ACC112 (cell line): Measurements from ENCODE around the gene PTPRQ.
"Not testable (repeated sequence)": the region's sequence is repeated elsewhere in the genome, so short reads cannot be mapped to it uniquely, and the experiment has no call there.

Source experiments
- H2AFZ ChIP-seq: fragments of 200-600 bp; sonication (generic); one replicate; pipeline ENCODE4 v1.6.0; 2017; ENCODE audit warnings: antibody characterized with exemption, low read length; ENCODE audit not compliant: unreplicated experiment
- H3K27ac ChIP-seq: fragments of 200-600 bp; sonication (generic); 2 replicates; pipeline ENCODE4 v1.5.1; 2014; ENCODE audit warnings: low read depth, mild to moderate bottlenecking, antibody characterized with exemption, low read length, moderate library complexity
- H3K27me3 ChIP-seq: fragments of 200-600 bp; sonication (generic); 2 replicates; pipeline ENCODE4 v1.6.1; 2014; ENCODE audit warnings: mild to moderate bottlenecking, antibody characterized with exemption, low read length, moderate library complexity, mixed read lengths; ENCODE audit not compliant: insufficient read depth
- H3K36me3 ChIP-seq: fragments of 200-600 bp; sonication (generic); 2 replicates; pipeline ENCODE4 v1.6.1; 2016; ENCODE audit warnings: mild to moderate bottlenecking, antibody characterized with exemption, low read length, moderate library complexity, mixed read lengths; ENCODE audit not compliant: insufficient read depth
- H3K4me1 ChIP-seq: fragments of 200-600 bp; sonication (generic); one replicate; pipeline ENCODE4 v1.6.1; 2016; ENCODE audit warnings: low read length, mixed read lengths; ENCODE audit not compliant: insufficient read depth, unreplicated experiment, control insufficient read depth
- H3K4me3 ChIP-seq: fragments of 200-600 bp; sonication (generic); 2 replicates; pipeline ENCODE4 v1.5.1; 2014; ENCODE audit warnings: mild to moderate bottlenecking, low read depth, low read length
- H3K79me2 ChIP-seq: fragments of 200-600 bp; sonication (generic); one replicate; pipeline ENCODE4 v1.6.0; 2016; ENCODE audit warnings: low read length; ENCODE audit not compliant: control insufficient read depth, unreplicated experiment, insufficient read depth

Gene PTPRQ

DNA sequence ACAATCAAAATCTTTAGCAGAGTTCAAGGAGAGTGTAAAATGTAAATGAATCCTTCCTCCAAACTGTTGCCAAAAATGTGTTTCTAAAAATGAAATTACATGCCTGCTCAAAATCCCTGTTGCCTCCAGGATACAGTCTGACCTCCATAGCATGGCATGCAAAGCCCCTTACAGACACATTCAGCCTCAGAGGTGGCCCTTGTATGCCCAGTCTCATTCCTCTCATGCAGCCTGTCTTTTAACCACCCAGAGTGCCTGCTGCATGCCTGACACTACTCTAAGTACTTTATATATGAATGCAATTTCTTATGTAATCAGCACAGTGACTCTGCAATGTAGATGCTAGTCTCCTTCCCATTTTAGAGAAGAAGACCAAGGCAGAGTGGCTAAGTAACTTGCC is 24.4 kb upstream of the PTPRQ start:
- peak overlapping the region; percentile 33 for H2AFZ ChIP-seq
- H3K79me2 ChIP-seq: no peaks in the 10 kb centered on the region
- no peak overlapping the region for H3K4me3 ChIP-seq
- H3K27me3 ChIP-seq: no peaks in the 10 kb centered on the region
- peaks cover 5% of the 10 kb centered on the region for H3K4me1 ChIP-seq
- H3K36me3 ChIP-seq: no peaks in the 10 kb centered on the region
- H3K27ac ChIP-seq: no peak overlapping the region

DNA sequence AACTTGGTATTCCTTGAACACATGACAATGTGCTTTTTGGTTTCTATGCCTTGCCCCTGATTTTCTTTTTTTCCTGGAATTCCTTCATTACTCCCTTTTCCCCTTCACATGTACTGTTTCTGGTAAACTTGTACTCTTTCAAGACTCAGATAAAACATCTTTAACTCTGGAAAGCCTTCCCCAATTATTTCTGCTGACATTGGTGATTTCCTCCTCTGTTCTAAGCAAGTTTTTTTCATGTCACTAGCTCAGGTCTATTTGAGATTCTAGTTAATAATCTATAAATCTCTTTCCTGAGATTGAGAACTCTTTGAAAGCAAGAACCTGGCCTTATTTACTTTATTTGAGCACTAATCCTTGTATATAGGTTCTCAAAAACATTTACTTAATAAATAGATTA is 24.0 kb upstream of the PTPRQ start:
- H3K4me1 ChIP-seq: peaks cover 5% of the 10 kb centered on the region
- no peaks in the 10 kb centered on the region for H3K79me2 ChIP-seq
- H3K27me3 ChIP-seq: no peaks in the 10 kb centered on the region
- peak overlapping the region; percentile 33 for H2AFZ ChIP-seq
- H3K36me3 ChIP-seq: no peaks in the 10 kb centered on the region
- H3K27ac ChIP-seq: no peak overlapping the region
- no peak overlapping the region for H3K4me3 ChIP-seq

DNA sequence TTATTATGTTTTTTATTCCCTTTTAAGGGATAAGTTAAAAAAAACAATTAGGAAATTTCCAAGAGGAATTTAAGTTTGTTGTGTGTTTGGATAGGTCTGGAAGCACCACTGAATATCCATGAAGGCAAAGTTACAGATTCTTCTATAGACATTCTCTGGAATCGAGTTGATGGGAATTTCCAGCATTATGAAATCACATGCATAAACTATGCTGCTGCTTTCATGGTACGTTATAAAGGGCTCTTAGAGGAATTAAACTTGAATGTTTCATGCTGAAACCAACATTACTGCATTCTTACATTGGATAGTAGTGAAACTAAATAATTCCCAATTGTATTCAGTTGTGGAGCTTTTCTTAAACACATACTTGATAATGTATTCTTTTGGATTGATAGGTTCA is 21.5 kb upstream of the PTPRQ start:
- H3K27me3 ChIP-seq: no peaks in the 10 kb centered on the region
- H3K79me2 ChIP-seq: no peaks in the 10 kb centered on the region
- no peak overlapping the region for H3K4me3 ChIP-seq
- H3K4me1 ChIP-seq: peaks cover 5% of the 10 kb centered on the region
- no peaks in the 10 kb centered on the region for H3K36me3 ChIP-seq
- no peak overlapping the region for H3K27ac ChIP-seq
- H2AFZ ChIP-seq: peak overlapping the region; percentile 49

DNA sequence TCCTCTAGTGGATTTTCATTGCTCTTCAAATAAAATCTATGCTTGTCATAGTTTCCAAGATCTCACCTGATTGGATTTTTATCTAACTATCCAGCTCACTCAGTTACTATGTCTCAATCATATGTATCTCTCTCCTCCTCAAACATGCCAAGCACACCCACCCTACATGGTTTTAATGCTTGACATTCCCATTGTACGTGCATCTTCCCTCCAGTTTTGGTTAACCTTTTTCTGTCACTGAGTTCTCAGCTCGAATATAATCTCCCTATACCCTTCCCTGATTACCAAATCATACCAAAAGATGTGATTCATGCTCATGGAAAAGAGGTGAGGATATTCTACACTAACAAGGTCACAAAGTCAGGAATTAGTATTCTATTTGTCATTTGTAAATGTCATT is 12.0 kb upstream of the PTPRQ start:
- Histone ChIP-seq H3K79me2 (no peaks in the 10 kb centered on the region), H3K4me1 (peaks cover 3% of the 10 kb centered on the region), H3K27me3 (no peaks in the 10 kb centered on the region), H2AFZ (no peak overlapping the region), H3K36me3 (no peaks in the 10 kb centered on the region), H3K4me3 (no peak overlapping the region), H3K27ac (no peak overlapping the region)

DNA sequence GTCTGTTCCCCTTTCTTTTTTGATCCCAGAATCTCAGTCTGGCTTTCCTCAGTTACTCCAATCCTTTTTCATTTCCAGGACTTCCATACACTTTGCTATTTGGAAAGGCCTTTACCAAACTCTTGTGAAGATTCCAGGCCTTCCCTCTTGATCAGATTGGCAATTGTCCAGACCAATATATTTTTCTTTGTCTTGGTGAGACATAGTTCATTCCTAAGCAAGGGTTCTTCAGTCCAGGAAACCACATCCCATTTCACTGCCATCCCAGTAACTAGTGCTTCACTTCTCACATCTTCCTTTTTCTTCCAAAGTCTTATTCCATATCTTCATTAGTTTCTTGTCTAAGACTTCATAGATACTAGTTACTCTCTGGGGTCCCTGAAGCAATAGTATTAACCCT is 2.1 kb upstream of the PTPRQ start:
- Histone ChIP-seq H3K4me3 (no peak overlapping the region), H2AFZ (no peak overlapping the region)

DNA sequence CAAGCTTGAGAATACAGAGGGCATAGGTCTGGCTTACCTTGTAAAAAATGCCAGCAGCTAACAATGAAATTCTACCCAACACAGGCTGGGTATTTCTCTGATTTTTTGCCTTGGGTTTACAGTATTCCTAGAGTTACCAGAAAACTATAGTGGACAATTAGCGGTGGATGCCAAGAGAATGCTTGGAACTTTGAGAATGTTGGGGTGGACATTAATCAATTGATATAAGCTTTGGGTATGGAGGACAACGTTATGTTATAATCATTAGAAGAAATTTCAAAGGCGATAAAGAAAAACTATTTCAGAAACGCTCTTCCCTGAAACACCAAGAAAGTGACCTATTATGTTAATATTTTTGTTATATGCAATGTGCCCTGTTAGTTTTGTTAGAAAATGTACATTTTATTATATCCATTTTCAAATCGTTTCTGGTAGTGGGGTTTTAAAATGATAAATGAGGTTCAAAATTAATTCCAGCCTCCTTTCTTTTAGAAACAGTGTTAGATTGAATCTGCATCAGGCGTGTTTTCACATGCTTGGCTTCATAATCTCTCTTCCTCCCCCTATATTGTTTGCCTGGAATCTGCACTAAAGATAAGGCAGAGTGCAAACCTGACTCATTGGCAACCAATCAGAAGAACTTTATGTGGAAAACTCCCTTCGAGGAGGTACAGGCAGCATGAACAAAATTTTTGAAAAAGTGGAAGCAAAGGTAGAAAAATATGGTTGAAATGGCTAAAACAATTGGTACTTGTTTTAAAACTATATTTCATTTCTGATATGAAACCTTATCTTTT is 1.4 kb upstream of the PTPRQ start:
- Histone ChIP-seq H3K4me3 (no peak overlapping the region), H3K79me2 (no peaks in the 10 kb centered on the region), H3K27ac (no peak overlapping the region), H3K36me3 (no peaks in the 10 kb centered on the region), H3K4me1 (peaks cover 23% of the 10 kb centered on the region), H3K27me3 (no peaks in the 10 kb centered on the region), H2AFZ (no peak overlapping the region)

More for the DNA sequence above, 2.1 kb upstream of the PTPRQ start:
- H3K4me1 ChIP-seq: peaks cover 23% of the 10 kb centered on the region
- no peak overlapping the region for H3K27ac ChIP-seq
- H3K79me2 ChIP-seq: no peaks in the 10 kb centered on the region
- H3K36me3 ChIP-seq: no peaks in the 10 kb centered on the region
- H3K27me3 ChIP-seq: no peaks in the 10 kb centered on the region

DNA sequence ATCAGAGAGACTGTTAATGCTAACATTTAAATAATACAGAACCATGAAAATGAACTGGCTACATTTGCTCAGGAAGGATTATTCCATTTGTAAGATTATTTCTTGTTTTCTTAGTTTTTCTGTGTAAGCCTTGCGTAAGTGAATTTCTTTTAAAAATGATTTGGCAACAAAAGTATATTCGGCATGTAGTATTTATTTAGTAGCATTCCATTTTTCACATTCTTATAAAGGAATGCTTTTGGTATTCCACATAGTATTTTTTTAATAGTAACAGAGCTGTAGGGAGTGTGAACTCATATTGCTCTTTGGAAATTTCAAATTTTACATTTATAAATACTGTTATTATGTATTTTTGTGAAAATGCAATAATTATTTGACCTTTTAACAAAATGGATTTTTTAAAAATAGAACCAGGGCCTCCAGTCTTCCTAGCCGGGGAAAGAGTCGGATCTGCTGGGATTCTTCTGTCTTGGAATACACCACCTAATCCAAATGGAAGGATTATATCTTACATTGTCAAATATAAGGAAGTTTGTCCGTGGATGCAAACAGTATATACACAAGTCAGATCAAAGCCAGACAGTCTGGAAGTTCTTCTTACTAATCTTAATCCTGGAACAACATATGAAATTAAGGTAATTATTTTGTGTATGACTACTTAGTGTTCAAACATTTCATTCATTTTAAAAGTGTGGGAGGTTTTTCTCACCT is 1.2 kb downstream of the PTPRQ start:
- no peak overlapping the region for H3K27ac ChIP-seq
- peaks cover 23% of the 10 kb centered on the region for H3K4me1 ChIP-seq
- no peaks in the 10 kb centered on the region for H3K27me3 ChIP-seq
- H2AFZ ChIP-seq: peak overlapping the region; percentile 31
- H3K36me3 ChIP-seq: no peaks in the 10 kb centered on the region
- peak overlapping the region; percentile 27 for H3K4me3 ChIP-seq
- no peaks in the 10 kb centered on the region for H3K79me2 ChIP-seq

DNA sequence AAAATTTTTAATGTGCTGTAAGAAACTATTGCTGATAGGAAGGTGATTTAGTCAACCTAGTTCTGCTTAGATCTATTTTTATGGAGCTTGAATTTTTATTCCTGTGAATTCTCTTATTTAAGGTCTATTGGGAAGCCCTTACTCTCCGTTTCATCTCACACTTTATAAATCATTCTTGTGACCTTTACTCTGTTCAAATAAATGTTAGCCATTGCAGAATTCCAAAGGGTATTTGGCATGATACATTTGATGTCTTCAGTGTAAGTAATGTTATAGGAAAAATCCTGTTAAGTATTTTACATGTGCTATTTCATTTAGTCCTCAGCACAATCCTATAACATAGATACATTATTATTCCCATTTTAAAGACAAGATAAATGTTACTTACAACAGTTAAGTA is 12.5 kb downstream of the PTPRQ start:
- no peaks in the 10 kb centered on the region for H3K79me2 ChIP-seq
- no peak overlapping the region for H2AFZ ChIP-seq
- no peaks in the 10 kb centered on the region for H3K36me3 ChIP-seq
- H3K27ac ChIP-seq: no peak overlapping the region
- no peaks in the 10 kb centered on the region for H3K4me1 ChIP-seq
- no peak overlapping the region for H3K4me3 ChIP-seq
- no peaks in the 10 kb centered on the region for H3K27me3 ChIP-seq

DNA sequence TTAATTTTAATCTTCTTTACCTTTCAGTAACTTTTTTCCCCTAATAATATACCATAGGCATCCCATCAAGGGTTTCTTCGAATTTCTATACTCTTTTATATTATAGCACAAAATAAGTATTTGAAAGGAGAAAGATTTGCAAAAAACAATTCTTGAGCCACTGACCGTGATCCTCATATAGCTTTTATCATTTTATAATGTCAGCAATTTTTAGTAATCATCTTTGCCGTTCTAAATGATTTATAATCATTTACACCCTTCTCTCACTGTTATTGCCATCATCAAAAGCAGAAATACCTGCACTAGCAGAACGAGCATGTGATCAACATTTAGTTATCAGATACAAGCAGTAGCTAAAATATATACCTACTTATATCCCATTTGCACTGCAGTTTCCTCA is 16.9 kb downstream of the PTPRQ start:
- Histone ChIP-seq H3K4me3 (no peak overlapping the region), H3K79me2 (no peaks in the 10 kb centered on the region), H3K4me1 (no peaks in the 10 kb centered on the region), H3K27me3 (no peaks in the 10 kb centered on the region), H3K36me3 (no peaks in the 10 kb centered on the region), H2AFZ (no peak overlapping the region), H3K27ac (no peak overlapping the region)

DNA sequence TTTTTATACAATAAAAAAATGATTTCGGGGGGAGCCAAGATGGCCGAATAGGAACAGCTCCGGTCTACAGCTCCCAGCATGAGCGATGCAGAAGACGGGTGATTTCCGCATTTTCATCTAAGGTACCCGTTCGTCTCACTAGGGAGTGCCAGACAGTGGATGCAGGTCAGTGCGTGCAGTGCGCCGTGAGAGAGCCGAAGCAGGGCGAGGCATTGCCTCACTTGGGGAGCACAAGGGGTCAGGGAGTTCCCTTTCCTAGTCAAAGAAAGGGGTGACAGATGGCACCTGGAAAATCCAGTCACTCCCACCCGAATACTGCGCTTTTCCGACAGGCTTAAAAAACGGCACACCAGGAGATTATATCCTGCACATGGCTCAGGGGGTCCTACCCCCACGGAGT is 17.8 kb downstream of the PTPRQ start:
- H3K36me3 ChIP-seq, H3K79me2 ChIP-seq, H3K4me3 ChIP-seq, H2AFZ ChIP-seq, H3K27me3 ChIP-seq, H3K4me1 ChIP-seq, H3K27ac ChIP-seq: not testable (repeated sequence)

DNA sequence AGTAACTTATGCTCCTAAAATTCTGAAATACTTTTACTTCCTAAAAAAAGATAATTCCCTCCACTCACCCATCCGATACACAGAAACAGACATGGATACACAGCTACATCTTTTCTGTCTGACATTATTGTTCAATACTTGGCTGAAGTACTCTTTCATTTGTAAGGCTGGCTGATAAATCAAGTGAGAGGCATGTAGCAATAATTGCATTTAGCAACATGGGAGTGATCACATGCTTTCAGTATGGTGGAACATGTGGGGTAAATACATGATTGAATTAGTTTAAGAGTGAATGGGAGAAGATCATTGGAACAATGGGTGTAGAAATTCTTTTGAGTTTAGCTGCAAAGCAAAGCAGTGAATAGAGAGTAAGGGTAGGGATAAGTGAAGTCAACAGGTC is 25.6 kb downstream of the PTPRQ start:
- peaks cover 14% of the 10 kb centered on the region for H3K4me1 ChIP-seq
- H3K79me2 ChIP-seq: no peaks in the 10 kb centered on the region
- H3K27me3 ChIP-seq: no peaks in the 10 kb centered on the region
- H3K4me3 ChIP-seq: no peak overlapping the region
- no peaks in the 10 kb centered on the region for H3K36me3 ChIP-seq
- no peak overlapping the region for H3K27ac ChIP-seq
- H2AFZ ChIP-seq: no peak overlapping the region
